ENCODE measurements around the gene ADRB1.

Gene ADRB1

GRCh38 chr10:114057855-114058254 lies 14.2 kb downstream of the ADRB1 start:
- no peak for DNase-seq (ENCODE audit: low spot score)

DNA sequence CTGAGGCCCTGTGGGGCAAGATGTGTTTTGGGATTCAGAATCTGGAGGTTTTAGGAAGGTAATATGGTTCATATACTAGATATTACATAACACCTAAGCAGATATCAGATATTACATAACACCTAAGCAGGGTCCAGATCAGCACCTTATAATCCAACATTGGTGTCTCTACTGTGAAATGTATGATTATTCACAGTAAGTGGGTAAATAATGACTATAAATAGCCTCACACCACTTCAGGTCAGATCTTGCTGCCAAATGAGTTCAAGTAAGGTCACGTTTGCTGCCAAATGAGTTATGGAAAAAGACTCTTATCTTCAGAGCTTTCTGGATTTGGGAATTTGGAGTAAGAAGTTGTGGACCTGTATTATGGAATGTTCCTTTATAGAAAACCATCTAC lies 14.6 kb downstream of the ADRB1 start:
- DNase-seq (ENCODE audit: low spot score) = no peak

DNA sequence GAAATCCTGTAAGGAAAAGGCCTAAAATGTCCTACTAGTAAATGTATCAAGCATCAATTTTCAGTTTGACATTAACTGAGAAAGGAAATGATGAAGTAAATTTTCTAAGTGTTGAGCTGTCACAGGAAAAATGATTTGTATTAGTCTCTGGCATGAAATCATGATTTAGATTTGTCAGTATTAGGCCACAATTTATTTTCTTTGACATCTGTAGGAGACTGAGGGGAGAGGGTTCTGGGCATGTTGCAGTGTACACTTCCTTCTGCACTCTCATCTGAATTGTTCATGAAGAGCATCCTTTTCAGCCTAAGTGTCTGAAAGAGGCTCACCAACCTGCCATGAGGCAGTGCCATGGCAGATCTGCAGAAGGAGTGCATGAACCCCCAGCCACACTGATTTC lies 15.9 kb downstream of the ADRB1 start:
- no peak for DNase-seq (ENCODE audit: low spot score)

- DNase-seq (ENCODE audit: low spot score) = no peak
Observed at GRCh38 chr10:114060456-114060855, 16.8 kb downstream of the ADRB1 start.

DNA sequence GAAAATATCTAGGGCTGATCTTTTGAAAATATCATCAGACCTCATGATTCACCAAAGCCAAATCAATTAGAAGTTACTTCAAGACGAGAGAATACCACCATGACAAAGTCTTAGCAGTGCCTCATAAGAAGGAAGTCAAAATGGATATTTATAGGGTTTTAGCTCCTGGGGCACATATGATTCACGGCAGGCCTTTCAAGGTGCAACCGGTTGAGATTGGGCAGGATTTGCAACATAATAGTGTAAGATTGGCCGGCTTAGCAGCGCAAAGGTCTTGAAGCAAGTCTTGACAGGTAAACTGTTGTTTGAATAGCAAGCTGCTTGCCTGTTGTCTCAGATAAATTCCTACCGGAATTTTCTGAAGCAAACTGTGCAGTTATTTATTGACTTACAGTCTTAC lies 17.5 kb downstream of the ADRB1 start:
- no peak for DNase-seq (ENCODE audit: low spot score)

DNA sequence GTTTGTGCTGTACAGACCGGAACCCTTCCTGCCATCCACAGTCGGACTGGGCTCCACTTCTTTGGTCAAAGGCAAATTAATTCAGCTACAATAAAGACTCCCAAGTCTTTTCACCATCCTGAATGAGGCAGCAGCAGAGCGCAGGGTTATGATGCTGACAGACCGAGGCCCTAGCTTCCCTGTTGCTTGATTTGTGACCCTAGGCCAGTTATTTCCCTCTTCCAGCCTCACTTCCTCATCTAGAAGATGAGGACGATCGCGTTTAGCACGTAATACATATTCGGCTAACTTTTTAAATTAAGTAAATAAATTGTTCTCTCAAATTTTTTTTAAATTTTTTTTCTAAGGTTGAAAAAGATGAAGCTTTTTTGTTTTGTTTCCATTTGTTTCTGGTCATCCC lies 18.1 kb downstream of the ADRB1 start:
- DNase-seq (ENCODE audit: low spot score) = no peak

DNA sequence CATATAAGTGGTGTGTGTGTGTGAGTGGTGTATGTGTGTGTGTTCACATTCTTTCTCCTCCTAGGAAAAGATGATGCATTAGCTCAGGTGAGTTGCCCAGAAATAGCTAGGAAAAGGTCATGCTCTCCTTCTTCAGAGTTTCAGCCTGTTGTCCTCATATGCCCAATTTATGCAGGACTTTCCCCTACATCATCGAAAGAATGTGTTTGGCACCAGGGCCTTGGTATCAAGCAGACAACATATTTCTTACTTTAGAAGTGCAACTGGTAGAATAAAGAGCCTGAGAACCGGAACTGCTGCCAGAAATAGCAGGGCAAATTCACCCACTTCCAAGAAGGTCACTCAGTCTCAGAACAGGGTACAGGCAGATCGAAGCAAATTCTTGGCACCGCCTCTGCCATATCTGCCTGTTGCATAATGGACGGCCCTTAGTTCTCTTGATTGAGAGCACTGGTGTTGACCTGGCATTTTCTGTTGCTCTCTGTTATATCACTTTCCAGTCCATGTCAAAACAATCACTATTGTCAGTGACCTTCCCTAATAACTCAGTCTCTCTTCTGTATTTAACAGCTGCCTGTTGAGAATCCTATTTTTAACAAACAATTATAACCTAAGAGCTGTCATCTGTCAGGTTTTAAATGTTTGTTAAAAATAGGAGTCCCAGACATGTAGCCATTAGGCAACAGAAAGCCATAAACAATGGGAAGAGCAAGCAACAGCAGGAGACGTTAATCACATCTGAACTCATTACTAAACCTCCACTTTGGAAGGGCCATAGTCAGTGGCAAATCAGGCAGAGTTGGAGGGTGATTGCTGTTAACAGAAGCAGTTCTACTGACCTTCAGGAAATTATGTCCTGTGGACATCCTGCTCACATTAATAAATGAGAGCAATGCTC lies 20.7 kb downstream of the ADRB1 start:
- no peak for DNase-seq (ENCODE audit: low spot score)

DNA sequence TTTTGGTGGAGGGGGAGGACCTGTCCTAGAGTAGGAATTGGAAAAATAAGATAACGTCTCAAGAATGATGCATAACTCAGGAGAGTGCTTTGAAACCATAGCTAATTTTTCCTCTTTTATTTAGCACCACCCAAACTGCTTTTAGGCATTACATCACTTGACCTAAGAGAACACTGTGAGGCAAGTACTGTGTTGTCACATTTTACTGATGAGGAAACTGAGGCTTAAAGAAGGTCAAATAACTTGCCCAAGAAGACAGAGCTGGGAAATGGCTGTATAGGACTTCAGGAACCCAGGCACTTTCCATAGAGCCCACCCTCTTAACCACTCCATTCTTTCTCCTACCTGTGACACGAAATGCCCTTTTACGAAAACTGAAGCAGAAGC lies 21.4 kb downstream of the ADRB1 start:
- no peak for DNase-seq (ENCODE audit: low spot score)

DNA sequence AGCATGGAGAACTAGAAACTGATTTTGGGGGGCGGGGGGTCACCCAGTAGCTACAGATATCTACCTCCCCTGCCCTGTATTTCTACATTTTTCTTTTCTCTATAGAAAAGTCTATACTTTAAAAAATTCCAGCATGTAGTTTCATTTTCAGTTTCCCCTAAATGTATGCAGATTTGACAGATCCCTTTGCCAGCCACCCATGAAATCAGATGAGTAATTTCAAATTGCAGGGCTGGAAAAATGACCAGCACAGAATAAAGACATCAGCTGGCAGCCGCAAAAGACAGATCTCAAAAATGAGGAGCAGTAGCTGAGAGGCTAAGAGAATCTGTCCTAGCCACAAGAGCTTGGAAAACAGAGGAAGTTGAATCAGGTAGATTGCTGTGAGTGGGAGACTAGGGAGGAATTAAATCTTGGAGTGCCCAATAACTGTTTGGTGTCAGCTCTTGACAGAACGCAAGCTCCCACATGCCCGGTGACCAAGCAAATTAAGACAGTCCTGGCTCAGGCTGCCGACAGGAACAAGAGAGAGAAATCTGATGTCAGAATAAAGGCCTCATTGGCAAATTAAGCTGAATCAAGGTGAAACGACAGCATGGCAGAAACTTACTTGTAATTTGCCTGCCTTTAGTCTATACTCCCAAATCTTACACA lies 24.5 kb downstream of the ADRB1 start:
- peak; percentile 21 for DNase-seq (ENCODE audit: low spot score)

- DNase-seq (ENCODE audit: low spot score) = no peak
Observed at GRCh38 chr10:114070710-114071109, 27.0 kb downstream of the ADRB1 start.

GRCh38 chr10:114071178-114071577 lies 27.5 kb downstream of the ADRB1 start:
- no peak for DNase-seq (ENCODE audit: low spot score)

- DNase-seq (ENCODE audit: low spot score) = no peak
Observed at GRCh38 chr10:114073395-114074186, 29.9 kb downstream of the ADRB1 start.

GRCh38 chr10:114075093-114075492 lies 31.4 kb downstream of the ADRB1 start:
- DNase-seq (ENCODE audit: low spot score) = no peak

- no peak for DNase-seq (ENCODE audit: low spot score)
Observed at GRCh38 chr10:114077347-114077746, 33.7 kb downstream of the ADRB1 start.

- no peak for DNase-seq (ENCODE audit: low spot score)
Observed at GRCh38 chr10:114077815-114078219, 34.2 kb downstream of the ADRB1 start.

DNA sequence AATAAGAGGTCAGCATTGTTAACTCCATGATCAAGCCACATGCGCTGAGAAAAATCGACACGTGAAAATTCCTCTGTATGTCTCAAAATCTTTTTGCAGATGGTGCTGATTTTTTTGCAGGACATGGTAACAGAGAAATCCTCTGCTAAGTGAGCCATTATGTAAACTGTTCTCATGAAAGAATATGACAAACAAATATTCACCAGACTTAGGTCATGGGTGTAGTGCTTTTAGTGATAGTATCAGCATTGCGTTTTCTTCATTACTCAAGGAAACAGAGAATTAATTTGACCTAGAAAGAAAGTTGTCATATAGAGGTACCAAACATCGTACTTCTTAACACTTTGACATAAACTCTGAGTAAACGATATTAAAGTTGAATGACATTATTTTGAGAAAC lies 34.7 kb downstream of the ADRB1 start:
- no peak for DNase-seq (ENCODE audit: low spot score)

DNA sequence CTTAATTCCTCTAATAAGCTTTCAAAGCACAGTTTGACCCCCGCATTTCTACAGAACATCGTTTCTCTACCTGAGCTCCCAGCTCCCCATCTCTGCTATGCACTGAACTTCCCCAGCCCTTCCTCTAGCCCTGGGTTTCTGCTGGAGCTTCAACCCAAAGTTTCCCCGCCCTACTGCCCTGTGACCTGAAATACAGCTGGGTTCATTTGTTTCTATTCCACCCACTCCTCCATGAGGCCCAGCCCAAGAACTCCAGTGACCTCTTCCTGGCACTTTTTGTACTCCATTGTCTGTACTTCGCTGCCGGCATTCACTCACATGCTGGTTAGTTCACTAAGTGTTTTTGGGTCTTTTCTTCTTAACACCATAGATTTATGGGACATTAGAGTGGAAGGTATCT lies 35.8 kb downstream of the ADRB1 start:
- DNase-seq (ENCODE audit: low spot score) = no peak

DNA sequence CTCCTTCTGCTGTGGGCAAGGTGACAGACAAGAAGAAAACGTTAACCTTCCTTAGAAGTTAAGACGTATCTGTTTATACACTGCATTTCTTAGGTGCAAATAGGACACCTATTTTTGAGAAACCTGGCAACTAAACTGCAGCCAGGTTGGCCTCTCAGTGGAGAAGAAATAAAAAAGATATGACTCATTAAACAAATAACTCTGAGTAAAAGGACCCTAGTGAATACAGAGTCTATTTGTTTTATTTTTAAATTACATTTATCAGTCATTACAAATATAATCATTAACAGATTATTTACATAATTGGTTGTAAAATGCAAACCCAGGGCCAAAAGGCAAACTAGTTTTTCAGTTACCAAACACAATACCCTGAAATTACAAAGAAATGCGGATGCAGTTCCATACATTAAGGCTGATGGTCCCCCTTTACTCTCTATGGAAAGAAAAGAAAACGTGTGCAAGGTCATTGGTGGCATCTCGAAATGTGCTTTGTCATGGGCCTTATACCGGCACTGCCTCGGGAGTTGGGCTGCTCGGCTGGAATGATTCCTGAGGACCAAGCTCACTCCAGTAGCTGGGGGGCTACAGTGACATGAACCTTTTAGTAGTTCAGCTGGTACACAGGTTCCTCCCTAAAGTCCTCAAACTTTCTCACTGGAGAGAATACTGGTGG lies 38.4 kb downstream of the ADRB1 start:
- DNase-seq (ENCODE audit: low spot score) = no peak

- DNase-seq (ENCODE audit: low spot score) = no peak
Observed at GRCh38 chr10:114083040-114083439, 39.4 kb downstream of the ADRB1 start.

GRCh38 chr10:114084215-114084614 lies 40.5 kb downstream of the ADRB1 start:
- DNase-seq (ENCODE audit: low spot score) = no peak

GRCh38 chr10:114087255-114087654 lies 43.6 kb downstream of the ADRB1 start:
- no peak for DNase-seq (ENCODE audit: low spot score)

DNA sequence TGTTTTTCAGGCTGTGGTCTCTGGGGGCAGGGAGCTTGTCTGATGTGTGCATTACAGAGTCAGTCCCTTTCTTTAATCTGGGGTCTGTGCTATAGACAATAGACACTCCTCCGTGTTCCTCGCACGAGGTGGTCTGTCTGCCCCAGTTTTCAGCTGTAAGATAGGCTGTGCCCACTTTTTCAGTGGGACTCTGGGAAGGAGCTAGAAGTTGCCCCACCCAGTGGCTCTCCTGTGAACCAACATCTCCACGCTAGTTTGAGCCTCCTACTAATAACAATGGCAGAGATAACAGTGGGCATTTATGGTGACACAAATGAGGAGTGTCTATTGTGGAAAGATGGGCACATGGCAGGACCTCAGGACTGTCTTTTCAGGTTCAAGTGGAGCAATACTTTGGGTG lies 44.0 kb downstream of the ADRB1 start:
- no peak for DNase-seq (ENCODE audit: low spot score)
